Liver (tissue), 3 donors: ENCODE results near the gene SGCG.

ENCODE experiments used
- CTCF ChIP-seq: fragments of 150-350 bp; IDR thresholded peaks from 2 replicates; pipeline ENCODE4 v1.5.1; 2017; ENCODE audit warnings: improper control_type of control experiment, low read depth, low read length; ENCODE audit not compliant: missing input control
- EGR1 ChIP-seq, 2 donors: IDR thresholded peaks; 2 replicates each; pipeline ENCODE4 v1.6.1; 2016 to 2018; ENCODE audit warnings: antibody characterized with exemption in 2 of 2, low read depth in 2 of 2
- FOXA1 ChIP-seq: IDR thresholded peaks from 2 replicates; pipeline ENCODE4 v1.6.1; 2016; ENCODE audit warnings: antibody characterized with exemption
- MAX ChIP-seq: IDR thresholded peaks from 2 replicates; pipeline ENCODE4 v1.6.1; 2016; ENCODE audit warnings: antibody characterized with exemption
- RAD21 ChIP-seq, 2 donors: IDR thresholded peaks; 2 replicates each; pipeline ENCODE4 v1.6.1; 2016; ENCODE audit warnings: antibody characterized with exemption in 2 of 2, mild to moderate bottlenecking in 2 of 2
- TAF1 ChIP-seq: conservative IDR thresholded peaks from 2 replicates; pipeline ENCODE4 v1.6.1; 2016; ENCODE audit warnings: antibody characterized with exemption, mild to moderate bottlenecking
- donor health status: healthy.
- donor health status: healthy.

GRCh38 chr13:23268441-23268840 is 87.7 kb downstream of the SGCG start:
- TF ChIP-seq CTCF (no peak), MAX (no peak), RAD21 (IDR thresholded peaks at IDR 0.05) (no peak), FOXA1 (no peak), TAF1 (no peak), EGR1 (IDR thresholded peaks at IDR 0.05; ENCODE audit: low read depth in 2 of 2) (no peak)
